KG1 (cell line): ENCODE measurements around the gene CPM.

Experiments
- DNase-seq: peaks from one replicate; lab custom pipeline; 2025; lab: John Stamatoyannopoulos, UW

Gene CPM

DNA sequence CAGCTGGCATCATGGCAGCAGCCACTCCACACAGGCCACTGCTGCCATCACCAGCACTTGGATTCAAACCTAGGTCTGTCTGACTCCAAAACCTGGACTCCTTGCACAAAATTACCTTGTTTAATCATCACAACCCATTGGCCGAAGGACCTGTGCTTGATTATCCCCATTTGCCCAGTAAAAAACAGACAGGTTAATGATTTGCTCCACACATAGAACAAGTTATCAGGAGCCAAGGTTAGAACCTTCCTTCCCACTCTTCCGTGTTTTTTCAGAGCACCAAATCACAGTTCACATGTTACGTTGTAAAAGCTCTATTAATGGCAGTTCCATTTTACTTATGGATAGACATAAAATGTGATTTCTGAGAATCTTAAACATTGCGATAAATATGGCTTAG lies 23.5 kb upstream of the CPM start:
- DNase-seq: no peak

DNA sequence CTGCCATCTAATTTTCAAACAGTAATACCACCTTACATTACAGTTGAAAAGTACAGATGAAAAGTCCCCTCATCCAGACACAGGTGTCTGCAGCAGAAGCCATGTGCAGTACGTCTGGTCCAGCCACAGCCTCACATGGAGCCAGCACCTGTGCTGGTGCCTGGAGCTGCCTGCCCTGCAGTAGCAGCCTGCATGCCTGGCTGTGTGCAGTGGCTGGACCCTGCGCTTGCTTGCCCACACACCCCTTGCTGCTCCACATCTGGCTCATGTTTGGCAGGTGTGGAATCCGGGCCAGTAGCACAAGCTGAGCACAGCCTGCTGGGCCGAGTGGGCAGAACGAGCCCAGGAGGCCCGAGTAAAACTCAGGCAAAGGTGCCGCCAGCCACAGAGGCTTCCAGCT lies 21.8 kb upstream of the CPM start:
- no peak for DNase-seq

DNA sequence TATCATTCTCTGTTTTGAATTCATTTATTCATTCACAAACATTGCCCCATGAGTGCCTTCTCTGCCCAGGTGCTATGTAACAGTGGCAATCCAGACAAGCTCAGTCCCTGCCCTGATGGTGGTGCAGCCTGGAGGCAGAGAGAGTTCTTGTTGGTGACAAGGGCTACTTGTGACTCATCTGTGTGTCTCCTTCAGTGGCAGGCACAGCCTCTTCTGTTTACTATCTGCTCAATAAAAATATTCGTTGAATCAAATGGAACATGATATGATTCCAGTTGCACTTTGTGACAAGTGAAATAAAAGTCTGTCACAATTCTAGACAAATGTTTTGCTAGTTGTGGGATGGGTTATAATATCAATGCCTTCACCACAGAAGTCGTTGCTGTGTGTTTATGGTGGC lies 20.6 kb upstream of the CPM start:
- no peak for DNase-seq

DNA sequence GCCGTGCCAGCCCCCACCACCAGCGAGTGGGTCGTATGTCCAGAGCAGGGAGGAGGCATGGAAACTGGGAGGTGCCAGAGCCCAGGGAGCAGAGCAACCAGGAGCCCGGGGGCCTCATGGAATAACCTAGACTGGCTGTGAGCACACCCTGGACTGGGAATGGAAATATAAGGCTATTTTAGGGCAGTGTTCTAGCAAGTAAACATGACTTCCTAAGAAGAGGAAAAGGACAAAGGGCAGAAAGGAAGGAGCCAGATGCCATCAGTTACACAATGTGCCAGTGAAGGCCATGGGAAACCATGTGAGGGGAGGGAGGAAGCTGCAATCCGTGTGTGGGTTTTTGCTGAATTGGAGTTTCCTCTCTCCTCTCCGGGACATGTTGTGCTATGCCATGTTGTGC lies 18.7 kb upstream of the CPM start:
- no peak for DNase-seq

DNA sequence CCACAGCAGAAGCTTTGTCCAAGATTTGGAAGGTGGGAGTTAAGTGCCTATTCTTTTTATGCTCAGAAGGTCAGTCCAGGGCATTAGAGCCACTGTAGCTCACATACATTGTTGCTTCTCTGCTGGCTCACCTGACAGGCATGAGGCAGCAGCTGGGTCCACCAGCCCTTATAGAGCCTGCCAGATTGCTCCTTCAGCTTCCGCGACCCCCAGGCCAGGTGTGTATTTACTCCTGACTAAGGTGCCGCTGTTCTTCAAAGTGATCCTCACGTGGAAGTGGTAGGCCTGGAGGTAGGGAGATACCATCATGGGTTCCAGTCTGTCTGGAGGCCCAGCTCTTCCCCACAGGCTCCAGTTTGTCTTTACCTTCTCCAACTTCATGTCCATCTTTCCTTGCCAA lies 17.5 kb upstream of the CPM start:
- DNase-seq: no peak

DNA sequence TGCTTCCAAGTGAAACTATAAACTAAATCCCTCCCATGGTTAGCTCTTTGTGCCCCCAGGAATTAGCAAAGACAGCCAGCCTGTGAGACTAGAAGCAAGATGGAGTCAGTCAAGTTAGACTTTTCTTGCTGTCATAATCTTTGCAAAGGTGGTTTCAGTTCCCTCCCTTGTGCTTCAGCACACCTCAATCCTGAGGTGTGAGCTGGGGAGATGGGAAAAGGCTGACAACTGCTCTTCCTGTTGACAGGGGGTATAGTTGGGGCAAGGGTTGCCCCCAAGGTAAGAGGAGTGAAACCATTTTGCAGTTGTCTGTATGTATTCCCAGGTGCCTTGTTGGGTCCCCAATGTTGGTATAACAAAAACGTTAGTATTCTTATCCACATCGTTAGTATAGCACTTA lies 12.3 kb upstream of the CPM start:
- no peak for DNase-seq

DNA sequence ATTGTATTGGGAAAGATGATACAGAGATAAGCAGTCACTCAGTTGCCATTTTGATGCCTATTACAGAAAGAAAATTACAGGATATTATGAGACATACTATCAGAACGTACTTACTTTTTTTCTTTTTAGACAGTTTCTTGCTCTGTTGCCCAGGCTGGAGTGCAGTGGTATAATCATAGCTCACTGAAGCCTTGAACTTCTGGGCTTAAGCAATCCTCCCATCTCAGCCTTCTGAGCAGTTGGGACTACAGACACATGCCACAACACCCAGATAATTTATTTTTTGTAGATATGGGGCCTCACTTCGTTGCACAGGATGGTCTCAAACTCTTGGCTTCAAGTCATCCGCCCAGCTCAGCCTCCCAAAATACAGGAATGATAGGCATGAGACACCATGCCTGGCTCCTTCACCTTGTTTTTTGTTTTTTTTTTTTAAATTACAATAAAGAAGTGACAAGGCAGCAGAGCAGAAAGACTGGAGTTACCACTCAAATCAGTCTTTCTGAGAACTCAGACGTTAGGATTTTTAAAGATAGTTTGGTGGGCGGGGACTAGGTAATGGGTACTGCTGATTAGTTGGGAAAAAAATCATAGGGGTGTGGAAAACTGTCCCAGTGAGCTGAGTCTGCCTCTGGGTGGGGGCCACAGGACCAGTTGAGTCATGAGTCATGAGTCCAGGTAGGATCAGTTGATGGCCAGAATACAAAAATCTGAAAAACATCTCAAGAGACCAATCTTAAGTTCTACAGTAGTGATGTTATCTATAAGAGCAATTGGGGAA lies 11.5 kb upstream of the CPM start:
- no peak for DNase-seq

DNA sequence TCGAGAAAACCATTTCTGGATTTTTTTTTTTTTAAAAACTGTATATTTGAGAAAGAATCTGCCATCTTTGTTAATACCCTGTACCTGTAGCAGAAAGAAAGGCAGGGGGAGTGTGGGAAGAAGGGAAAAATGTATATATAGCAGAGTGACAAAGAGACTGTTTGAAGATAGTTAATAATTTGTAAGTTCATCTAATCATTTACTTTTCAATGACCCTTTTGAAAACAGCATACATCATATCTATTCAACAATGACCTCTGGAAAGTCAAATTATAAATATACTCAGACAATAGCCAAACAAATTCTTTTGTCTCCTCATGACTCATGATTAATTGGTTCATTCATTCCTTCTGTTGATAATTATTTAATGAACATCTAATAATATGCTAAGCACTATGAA lies 10.9 kb upstream of the CPM start:
- DNase-seq: no peak

DNA sequence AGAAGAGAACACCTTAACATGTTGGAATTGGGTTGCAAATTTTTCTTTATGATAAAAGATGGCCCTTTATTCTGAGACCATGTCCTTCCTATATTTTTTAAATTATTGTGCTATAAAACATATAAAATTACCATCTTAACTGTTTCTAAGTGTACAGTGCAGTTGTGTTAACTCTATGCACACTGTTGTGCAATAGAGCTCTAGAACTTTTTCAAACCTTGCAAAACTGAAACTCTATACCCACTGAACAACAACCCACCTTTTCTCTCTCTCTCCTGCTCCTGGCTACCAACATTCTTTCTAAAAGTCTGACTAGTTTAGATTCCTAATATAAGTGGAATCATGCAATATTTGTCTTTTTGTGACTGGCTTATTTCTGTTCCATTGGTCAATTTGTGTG lies 7.8 kb upstream of the CPM start:
- no peak for DNase-seq

DNA sequence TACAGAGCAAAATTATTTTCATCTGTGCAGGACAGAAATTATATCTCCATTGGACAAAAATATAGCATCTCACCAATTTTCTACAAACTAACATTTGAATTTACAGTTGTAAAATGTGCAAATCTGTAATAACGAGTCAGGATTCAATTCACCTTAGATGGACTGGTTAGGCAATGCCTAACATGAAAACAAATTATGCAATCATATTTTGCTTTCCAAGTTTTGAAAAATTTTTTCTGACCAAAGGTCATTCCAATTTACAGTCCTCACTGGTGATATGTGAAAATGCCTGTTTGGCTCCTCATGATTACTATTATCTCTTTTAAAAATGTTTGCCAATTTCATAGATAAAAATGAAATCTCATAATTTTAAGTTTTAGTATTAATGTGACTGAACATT lies 6.5 kb upstream of the CPM start:
- no peak for DNase-seq

DNA sequence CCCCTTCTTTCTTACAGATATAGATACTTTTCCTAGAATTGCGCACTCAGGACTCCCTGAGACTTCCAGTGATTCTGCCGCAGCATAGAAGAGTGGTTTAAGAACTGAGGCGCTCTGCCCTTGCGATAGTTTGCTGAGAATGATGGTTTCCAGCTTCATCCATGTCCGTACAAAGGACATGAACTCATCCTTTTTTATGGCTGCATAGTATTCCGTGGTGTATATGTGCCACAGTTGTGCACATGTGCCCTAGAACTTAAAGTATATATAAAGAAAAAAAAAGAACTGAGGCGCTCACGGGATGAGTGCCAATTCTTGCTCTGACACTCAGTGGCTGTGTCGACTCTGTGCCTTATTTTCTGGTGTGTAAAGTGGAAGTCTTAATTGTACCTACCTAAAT lies 1.4 kb upstream of the CPM start:
- no peak for DNase-seq

DNA sequence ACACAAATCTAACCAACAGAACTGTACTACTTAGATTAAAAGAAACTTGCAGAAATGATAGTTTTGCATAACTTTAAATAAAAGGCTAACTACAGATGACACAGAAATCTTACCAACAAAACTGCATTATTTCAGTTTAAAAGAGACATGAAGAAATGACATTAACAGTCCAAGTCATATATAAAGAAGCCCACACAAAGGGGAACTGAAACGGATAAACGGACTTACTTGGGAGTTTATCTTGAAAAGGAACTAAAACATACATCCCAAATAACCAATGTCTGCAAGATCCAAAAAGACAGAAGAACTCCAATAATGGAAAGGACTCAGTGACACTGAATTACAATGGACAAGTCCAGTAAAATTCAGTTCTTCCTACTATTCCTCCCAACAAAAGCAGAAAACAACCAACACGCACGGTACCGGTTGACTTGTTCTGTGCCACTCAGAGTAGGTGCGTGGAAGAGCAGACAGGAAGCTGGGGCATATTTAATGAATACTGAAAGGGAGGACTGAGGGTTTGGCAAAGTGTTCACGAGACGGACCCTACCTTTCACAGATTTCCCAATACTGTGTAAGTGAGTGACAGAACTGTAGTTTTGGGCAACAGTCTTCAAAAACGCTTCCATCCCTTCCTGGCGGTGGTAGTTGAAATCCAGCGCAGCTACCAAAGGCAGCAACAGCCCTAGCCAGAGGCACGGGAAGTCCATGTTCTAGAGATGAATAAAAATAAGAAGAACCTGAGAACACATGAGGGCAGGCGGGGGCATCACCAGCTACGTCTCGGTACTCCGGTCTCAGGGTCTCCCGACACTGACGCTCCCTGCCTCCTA lies 627 bp downstream of the CPM start:
- no peak for DNase-seq

DNA sequence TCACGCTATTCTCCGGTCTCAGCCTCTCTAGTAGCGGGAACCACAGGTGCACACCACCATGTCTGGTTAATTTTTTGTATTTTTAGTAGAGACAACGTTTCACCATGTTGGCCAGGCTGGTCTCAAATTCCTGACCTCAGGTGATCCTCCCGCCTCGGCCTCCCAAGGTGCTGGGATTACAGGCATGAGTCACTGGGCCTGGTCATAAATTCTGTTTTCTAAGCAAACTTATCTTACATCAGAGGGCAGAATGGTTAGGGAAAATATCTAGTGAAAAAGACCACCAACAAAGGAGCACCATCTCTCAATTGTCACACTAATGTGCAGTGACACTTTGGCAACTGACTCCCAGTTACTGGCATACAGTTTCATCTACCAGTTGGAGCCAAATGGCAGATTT lies 2.8 kb downstream of the CPM start:
- no peak for DNase-seq

DNA sequence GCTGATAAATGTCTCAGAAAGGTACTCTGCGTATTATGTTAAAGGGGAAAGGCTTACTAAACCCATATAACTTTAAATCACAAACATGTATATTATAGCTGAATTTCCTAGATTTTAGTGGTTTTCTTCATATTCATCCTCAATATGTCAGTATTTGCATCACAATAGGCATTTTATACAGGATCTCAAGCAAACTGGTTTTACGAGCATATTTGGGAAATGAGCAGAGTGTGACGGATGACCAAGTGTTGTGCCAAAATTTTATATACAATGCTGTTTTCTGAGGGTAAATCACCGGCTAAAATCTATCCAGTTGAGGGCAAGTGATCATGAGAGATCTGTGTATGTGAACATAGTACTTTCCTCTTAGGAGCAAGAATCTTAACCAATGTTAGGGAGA lies 8.4 kb downstream of the CPM start:
- no peak for DNase-seq

DNA sequence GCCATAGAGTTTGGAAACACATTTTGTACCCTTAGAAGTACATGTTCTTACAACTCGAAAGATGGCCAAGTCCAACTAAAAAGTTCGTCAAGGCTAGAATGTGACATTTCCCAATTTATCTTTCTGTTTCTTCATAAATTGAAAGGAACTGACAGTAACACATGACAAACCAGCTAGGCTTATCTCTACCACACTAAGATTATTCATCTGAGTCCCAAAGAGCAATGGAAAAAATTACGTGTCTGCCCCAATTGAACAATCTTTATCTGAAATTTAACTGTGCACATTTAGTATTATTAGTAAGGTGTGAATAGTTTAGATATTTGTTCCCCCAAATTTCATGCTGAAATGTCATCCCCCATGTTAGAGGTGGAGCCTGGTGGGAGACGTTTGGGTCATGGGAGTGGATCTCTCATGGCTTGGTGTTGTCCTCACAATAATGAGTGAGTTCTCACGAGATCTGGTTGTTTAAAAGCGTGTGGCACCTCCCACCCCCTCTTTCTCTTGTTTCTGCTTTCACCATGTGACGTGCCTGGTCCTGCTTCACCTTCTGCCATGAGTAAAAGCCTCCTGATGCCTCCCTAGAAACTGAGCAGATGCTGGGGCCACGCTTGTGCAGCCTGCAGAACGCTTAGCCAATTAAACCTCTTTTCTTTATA lies 13.3 kb downstream of the CPM start:
- DNase-seq: no peak

DNA sequence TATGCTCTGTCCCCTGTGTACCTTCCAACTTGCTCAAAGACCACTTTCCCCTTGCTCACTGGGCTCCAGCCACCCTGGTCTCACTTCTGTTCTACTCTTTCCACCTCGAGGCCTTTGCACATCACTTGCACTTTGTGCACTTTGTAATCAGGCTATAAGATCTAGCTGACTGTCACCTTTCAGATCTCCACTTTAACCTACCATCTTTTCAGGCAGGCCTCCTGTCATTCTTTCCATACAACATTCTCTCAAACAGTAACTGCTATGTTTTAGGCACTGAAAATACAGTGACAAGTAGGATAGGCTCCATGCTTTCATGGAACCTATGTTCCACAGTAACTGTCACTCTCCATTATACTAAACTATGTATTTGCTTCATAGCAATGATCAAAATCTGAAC lies 14.0 kb downstream of the CPM start:
- no peak for DNase-seq

DNA sequence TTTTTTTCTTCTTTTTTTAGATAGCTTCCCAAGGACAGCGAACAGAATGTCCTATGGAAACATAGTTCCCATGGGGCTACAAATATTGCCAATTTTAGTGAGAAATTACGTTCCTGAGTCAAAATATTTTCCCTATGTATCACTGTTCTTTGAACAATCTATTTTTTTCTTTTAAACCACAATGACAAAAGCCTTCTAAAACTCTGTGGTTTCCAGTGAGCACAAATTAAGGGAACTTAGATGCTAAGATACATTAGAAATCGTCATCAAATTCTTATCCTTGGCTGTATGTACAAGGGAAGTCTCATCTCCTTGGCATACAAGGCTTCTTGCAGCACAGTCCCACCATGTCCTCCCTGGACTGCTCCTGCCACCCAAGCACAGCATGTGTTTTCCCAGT lies 17.9 kb downstream of the CPM start:
- no peak for DNase-seq

DNA sequence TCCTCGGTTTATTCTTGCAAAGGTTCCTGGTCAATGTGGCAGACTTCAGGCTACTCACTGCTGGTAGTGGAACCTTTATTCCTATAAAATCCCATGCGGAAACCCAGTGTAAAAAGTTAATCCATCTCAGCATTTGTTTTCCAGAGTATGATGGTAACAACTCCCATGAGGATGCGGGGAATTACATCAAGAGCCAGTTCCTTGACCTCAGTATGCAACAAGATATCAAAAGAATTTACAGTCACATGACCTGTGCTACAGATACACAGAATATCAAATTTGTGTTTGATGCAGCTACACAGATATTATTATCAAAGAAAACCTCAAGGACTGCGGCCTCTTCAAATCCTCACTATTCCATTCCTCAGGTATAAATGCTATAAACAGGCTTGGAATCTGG lies 19.3 kb downstream of the CPM start:
- DNase-seq: no peak

DNA sequence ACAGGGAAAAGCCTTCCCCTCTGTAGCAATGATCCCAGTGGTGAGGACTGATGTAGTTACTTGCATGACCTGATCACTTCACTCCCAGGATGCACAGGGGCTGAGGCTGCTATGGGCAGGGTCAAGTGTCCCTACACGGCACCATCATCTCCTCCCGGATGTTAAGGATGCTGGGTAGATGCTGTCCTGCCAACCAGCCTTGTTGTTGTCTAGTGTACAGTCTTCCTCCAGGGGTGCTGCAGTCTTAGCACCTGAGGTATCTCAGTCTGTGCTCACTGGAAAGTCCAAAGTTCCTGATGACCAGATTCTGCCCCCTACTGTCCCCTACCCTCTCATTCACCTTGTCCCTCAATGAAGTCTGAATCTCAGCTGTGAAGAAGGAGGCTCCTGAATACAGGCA lies 20.1 kb downstream of the CPM start:
- no peak for DNase-seq

DNA sequence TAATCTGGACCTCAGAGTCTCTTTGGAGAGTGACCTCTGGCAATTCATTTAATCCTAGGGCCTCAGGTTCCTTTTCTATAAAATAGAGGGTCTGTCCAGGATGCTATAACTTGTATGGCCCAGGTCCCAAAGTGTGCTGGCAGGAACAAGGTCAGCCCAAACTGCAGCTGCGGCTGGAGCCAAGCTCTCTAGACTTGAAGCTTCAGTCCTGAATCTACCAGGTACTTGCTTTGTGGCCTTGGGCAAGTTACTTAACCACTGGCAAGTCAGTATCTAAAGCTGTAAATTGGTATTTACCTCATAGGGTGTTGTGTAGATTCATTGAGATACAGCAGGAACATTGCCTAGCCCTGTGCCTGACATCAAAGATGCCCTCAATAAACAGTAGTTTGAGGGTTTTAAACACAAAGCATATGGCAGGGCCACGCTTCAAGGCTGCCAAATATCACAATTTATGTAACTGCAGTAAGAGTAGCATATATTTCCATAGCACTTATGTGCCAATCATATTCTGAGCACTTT lies 21.7 kb downstream of the CPM start:
- DNase-seq: no peak

DNA sequence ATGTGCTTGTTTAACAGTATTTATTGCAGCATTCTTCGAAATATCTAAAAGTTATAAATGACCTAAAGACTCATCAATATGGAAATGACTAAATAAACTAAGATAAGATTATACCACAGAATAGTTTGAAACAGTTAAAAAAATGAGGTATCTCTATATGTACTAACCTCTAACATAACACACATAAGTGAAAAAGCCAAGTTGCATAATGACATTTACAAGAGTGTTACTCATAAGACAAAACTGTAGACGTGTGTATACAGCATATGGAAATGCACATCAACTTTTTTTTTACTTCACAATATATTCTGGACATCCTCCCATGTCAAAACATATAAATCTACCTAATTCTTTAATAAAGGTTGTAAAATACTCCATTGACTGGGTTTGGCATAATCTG lies 22.8 kb downstream of the CPM start:
- no peak for DNase-seq

DNA sequence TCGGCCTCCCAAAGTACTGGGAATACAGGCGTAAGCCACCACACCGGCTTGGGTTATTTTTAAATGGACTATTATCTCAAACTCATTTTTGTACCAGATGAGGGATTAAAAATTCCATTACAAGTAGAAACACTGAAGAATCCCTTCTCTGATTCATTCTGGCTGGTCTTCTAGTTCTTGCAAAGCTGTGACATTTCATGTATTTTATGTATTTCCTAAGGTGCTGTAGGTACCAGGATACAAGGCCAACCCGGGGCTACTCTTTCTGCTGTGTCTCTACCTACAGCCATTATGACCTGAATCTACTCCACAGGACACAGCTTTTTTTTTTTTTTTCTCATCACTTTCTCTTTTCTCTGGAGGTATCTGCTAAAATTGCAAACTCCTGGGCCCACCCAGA lies 24.9 kb downstream of the CPM start:
- DNase-seq: no peak

DNA sequence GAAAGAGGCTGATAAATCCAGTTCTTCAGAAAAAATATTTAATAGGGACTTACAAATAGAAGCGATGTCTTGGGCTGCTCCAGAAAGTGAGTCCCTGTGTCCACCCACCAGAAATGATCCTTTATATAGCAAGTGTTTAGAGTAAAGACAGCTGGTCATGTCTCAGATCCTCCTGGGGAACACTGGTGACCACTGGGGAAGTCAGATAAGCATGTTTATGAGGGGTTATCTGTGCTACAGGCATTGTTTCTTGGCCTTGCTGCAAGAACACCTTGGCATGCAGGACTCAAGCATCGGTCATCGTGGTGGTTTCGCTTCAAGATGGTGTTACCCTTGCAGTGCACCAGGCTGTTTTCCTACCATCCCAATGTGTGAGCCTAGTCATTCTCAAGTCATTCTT lies 27.2 kb downstream of the CPM start:
- no peak for DNase-seq
